B cell (primary cell): Measurements from ENCODE around the gene ZMYM2.

ENCODE experiments used
- CTCF ChIP-seq: fragments of 200-600 bp; IDR thresholded peaks from one replicate; pipeline ENCODE4 v1.8.0; 2022; ENCODE audit warnings: antibody characterized with exemption, mild to moderate bottlenecking
- EZH2 ChIP-seq: IDR thresholded peaks from 2 replicates; pipeline ENCODE4 v1.6.1; 2012; ENCODE audit warnings: borderline replicate concordance, low read depth, mild to moderate bottlenecking, moderate library complexity, low read length; ENCODE audit not compliant: insufficient read depth, poor library complexity, severe bottlenecking

- TF ChIP-seq CTCF, result no peak
- no peak for TF ChIP-seq EZH2
Measured at GRCh38 chr13:20073775-20074174, 115.2 kb downstream of the ZMYM2 start.
